A549 (cell line): ENCODE measurements around the gene FXYD3. TPM values are rescaled to one million over a fixed set of nuclear protein-coding genes. Genes with fewer than 3 reads are reported as not detected.
A peak's percentile ranks its signal among the peaks of the same experiment; 100 is the strongest.
"Not testable (repeated sequence)": the region's sequence is repeated elsewhere in the genome, so short reads cannot be mapped to it uniquely, and the experiment has no call there.

ENCODE experiments used
- ATAC-seq, 2 experiments: fragments of 200-7000 bp in 1 of 2; fragments of >200 bp in 1 of 2; cut with Nextera tagmentation in 1 of 2; cut with Tn5 transposase in 1 of 2; 3 replicates each; pipeline versions ENCODE4 v1.8.0 to v1.9.1; 2018 to 2020; ENCODE audit warnings: mild to moderate bottlenecking in 1 of 2, moderate library complexity in 1 of 2
- CTCF ChIA-PET: fragments of 300-600 bp; sonication (Branson Sonifier 250); formaldehyde crosslinking; extraction: SDS; loops from one replicate; lab custom pipeline; 2021; ENCODE audit warnings: antibody characterized with exemption, inconsistent platforms; lab: Yijun Ruan, JAX
- POLR2A ChIA-PET: fragments of 350-600 bp; formaldehyde crosslinking; extraction: SDS; loops from one replicate; lab custom pipeline; 2021; ENCODE audit warnings: antibody characterized with exemption, inconsistent platforms; lab: Yijun Ruan, JAX
- DNase-seq, 2 experiments: peaks; one replicate each; pipeline versions ENCODE4 v3.0.0 to v3.0.0-alpha.2; 2011 to 2016; ENCODE audit warnings: low read depth in 1 of 2, low spot score in 1 of 2
- FAIRE-seq: peaks from 2 replicates; lab custom pipeline; 2011; peaks lifted over from hg19 to GRCh38; lab: Jason Lieb, UNC
- H3K27ac ChIP-seq, 2 experiments: fragments of >200 bp; sonication (Bioruptor Twin); formaldehyde crosslinking; 3 replicates each; pipeline ENCODE4 v1.5.1; 2016 to 2017
- H3K4me1 ChIP-seq: fragments of >200 bp; sonication (Bioruptor Twin); formaldehyde crosslinking; 3 replicates; pipeline ENCODE4 v1.6.1; 2016
- H3K4me2 ChIP-seq: fragments of >200 bp; sonication (Bioruptor Twin); formaldehyde crosslinking; 3 replicates; pipeline ENCODE4 v1.6.1; 2016
- H3K4me3 ChIP-seq: fragments of >200 bp; sonication (Bioruptor Twin); formaldehyde crosslinking; 3 replicates; pipeline ENCODE4 v1.5.1; 2016
- H3K9me3 ChIP-seq: fragments of >200 bp; sonication (Bioruptor Twin); formaldehyde crosslinking; 3 replicates; pipeline ENCODE4 v1.6.1; 2016
- BHLHE40 ChIP-seq: IDR thresholded peaks from 2 replicates; pipeline ENCODE4 v1.6.1; 2012; ENCODE audit warnings: low read depth, low read length, inconsistent platforms
- CEBPB ChIP-seq, 2 experiments: fragments of >200 bp in 1 of 2; sonication (Bioruptor Twin) in 1 of 2; formaldehyde crosslinking in 1 of 2; IDR thresholded peaks; 2 replicates each; pipeline ENCODE4 v1.6.1; 2012 to 2016
- CHD4 ChIP-seq: fragments of 200-600 bp; sonication (generic); IDR thresholded peaks from 2 replicates; pipeline ENCODE4 v1.6.1; 2016; ENCODE audit warnings: antibody characterized with exemption, mild to moderate bottlenecking, borderline replicate concordance
- EHF ChIP-seq: fragments of 250-450 bp; sonication (Bioruptor Pico); IDR thresholded peaks from 2 replicates; pipeline ENCODE4 v1.5.0; 2020; ENCODE audit warnings: mild to moderate bottlenecking
- FOXS1 ChIP-seq: fragments of 250-450 bp; sonication (Bioruptor Pico); IDR thresholded peaks from 2 replicates; pipeline ENCODE4 v1.5.0; 2020; ENCODE audit warnings: mild to moderate bottlenecking, moderate library complexity
- HOXA7 ChIP-seq: fragments of 250-450 bp; sonication (Bioruptor Pico); IDR thresholded peaks from 2 replicates; pipeline ENCODE4 v1.5.0; 2020; ENCODE audit warnings: mild to moderate bottlenecking, moderate library complexity
- HOXB13 ChIP-seq: fragments of 250-450 bp; sonication (Bioruptor Pico); IDR thresholded peaks from 2 replicates; pipeline ENCODE4 v1.5.0; 2020; ENCODE audit warnings: low read depth, mild to moderate bottlenecking, moderate library complexity
- HOXB5 ChIP-seq: fragments of 250-450 bp; sonication (Bioruptor Pico); IDR thresholded peaks from 2 replicates; pipeline ENCODE4 v1.5.0; 2020; ENCODE audit warnings: mild to moderate bottlenecking, moderate library complexity
- JUNB ChIP-seq: fragments of >200 bp; sonication (Bioruptor Twin); formaldehyde crosslinking; IDR thresholded peaks from 2 replicates; pipeline ENCODE4 v1.6.1; 2016
- KDM5A ChIP-seq: fragments of 200-600 bp; sonication (generic); IDR thresholded peaks from 2 replicates; pipeline ENCODE4 v1.6.1; 2016; ENCODE audit warnings: antibody characterized with exemption, mild to moderate bottlenecking
- RCOR1 ChIP-seq: fragments of 150-350 bp; IDR thresholded peaks from 2 replicates; pipeline ENCODE4 v1.6.1; 2014; ENCODE audit warnings: antibody characterized with exemption, low read length, low read depth
- RFX5 ChIP-seq: fragments of 450-650 bp; IDR thresholded peaks from 2 replicates; pipeline ENCODE4 v1.7.1; 2014; ENCODE audit warnings: antibody characterized with exemption, mild to moderate bottlenecking, moderate library complexity
- TFCP2L1 ChIP-seq: fragments of 250-450 bp; sonication (Bioruptor Pico); IDR thresholded peaks from 2 replicates; pipeline ENCODE4 v1.5.0; 2021; ENCODE audit warnings: mild to moderate bottlenecking
- ZFP36 ChIP-seq: fragments of 450-650 bp; IDR thresholded peaks from 2 replicates; pipeline ENCODE4 v1.6.1; 2014; ENCODE audit warnings: borderline replicate concordance; ENCODE audit not compliant: partially characterized antibody
- WGBS: methylation state at CpG from one replicate; pipeline ENCODE4 v1.1.6; 2017; ENCODE audit errors: missing lambda C conversion rate; 5-methylcytosine and 5-hydroxymethylcytosine counted together
- polyA plus RNA-seq, 4 experiments: library from polyadenylated mRNA; depleted of rRNA in 3 of 4; stranded (reverse); fragments of >200 nt; fragmentation: RNase III in 1 of 4; extraction: RNeasy Plus Mini Kit Qiagen cat#74134 plus additional on column Dnase treatment in 1 of 4; gene quantifications; 2 replicates in 3 of 4; 3 replicates in 1 of 4; pipeline ENCODE4 v1.2.3, GENCODE V29; 2011 to 2017
- TF ChIP-seq, protein P1 (sequence below): fragments of 150-350 bp; IDR thresholded peaks from 2 replicates; pipeline ENCODE4 v1.6.1; 2014; ENCODE audit warnings: low read depth, mild to moderate bottlenecking, low read length
- TF ChIP-seq, protein P2 (sequence below): IDR thresholded peaks from 2 replicates; pipeline ENCODE4 v1.6.1; 2012; ENCODE audit warnings: low read depth, borderline replicate concordance
- TF ChIP-seq, protein P3 (sequence below): fragments of 250-450 bp; sonication (Bioruptor Pico); IDR thresholded peaks from 2 replicates; pipeline ENCODE4 v1.5.0; 2020; ENCODE audit warnings: low read depth, mild to moderate bottlenecking, moderate library complexity
- TF ChIP-seq, protein P4 (sequence below): fragments of 200-600 bp; sonication (generic); IDR thresholded peaks from 2 replicates; pipeline ENCODE4 v1.6.1; 2016; ENCODE audit warnings: antibody characterized with exemption, mild to moderate bottlenecking, moderate library complexity
- TF ChIP-seq, protein P5 (sequence below): fragments of >200 bp; sonication (Bioruptor Twin); formaldehyde crosslinking; IDR thresholded peaks from 3 replicates; pipeline ENCODE4 v1.6.1; 2016

Gene FXYD3
- polyA plus RNA-seq, 2 of the 4 experiments (the other 2 are of a cell fraction): 0.32 TPM; not detected in 1

DNA sequence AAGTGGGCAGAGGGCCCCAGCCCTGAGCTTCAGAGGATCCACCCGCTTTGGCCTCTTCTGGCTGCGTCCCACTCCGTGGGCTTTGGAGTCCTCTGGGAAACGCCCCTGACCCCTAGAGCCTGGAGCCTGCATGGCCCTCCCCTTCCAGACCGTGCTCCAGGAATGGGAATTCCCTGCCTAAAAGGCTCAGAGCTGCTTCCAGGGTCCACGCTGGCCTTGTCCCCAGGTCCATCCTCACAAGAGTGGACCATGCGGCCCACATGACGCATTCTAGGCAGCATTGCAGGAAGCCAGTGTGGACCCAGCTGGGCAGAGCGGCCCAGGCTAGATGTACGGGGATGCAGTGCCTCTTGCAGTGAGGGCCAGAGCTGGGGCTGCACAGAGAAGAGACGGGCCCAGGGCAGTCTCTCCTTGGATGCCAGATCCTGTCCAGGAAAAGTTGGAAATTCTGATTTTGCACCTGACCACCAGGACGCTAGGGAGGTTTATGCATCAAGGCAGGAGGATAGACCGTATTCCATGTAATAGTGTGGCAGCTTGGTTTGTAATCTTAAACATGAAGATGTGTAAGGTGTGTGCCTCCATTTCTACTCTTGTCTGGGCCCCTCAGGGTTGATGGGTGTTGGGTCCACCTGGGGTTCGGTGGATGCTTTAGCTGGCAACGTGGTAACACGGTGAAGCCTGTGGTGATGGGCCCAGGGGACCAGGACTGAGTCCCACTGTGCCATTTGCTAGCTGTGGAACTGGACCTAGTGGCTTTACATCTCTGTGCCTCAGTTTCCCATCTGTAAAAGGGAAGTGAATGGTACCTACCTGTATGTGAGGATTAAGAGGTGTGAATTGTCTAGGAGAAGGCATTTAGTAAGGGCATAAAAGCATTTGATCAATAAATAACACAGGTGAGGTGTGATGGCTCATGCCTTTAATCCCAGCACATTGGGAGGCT, 14.8 kb upstream of the FXYD3 start:
- H3K4me2 ChIP-seq: no peak overlapping the region
- FAIRE-seq (no peak), ATAC-seq (peak; percentile 21 to 37; a peak in 3 of 6 replicates), DNase-seq (peak in 1 of 2 experiments; percentile 37)
- ChIA-PET CTCF (interaction anchor here (0.5 to 6.9 kb wide), 15 partner anchors 9 to 872 kb away, joined by 3 to 67 read pairs (median 4); partner anchors contain the start of genes FXYD3, FXYD7 and ZNF792), POLR2A (interaction anchor here (0.5 kb wide), 1 partner anchor 70 kb away, joined by 4 read pairs; no protein-coding TSS in a partner anchor)
- 63% methylated on average over 16 of the region's 16 CpGs for WGBS
- no peak for TF ChIP-seq JUNB
- TF ChIP-seq TFCP2L1: no peak
- TF ChIP-seq, protein P1, sequence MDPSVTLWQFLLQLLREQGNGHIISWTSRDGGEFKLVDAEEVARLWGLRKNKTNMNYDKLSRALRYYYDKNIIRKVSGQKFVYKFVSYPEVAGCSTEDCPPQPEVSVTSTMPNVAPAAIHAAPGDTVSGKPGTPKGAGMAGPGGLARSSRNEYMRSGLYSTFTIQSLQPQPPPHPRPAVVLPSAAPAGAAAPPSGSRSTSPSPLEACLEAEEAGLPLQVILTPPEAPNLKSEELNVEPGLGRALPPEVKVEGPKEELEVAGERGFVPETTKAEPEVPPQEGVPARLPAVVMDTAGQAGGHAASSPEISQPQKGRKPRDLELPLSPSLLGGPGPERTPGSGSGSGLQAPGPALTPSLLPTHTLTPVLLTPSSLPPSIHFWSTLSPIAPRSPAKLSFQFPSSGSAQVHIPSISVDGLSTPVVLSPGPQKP: no peak
- TF ChIP-seq, protein P2, sequence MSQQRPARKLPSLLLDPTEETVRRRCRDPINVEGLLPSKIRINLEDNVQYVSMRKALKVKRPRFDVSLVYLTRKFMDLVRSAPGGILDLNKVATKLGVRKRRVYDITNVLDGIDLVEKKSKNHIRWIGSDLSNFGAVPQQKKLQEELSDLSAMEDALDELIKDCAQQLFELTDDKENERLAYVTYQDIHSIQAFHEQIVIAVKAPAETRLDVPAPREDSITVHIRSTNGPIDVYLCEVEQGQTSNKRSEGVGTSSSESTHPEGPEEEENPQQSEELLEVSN: no peak
- TF ChIP-seq, protein P3, sequence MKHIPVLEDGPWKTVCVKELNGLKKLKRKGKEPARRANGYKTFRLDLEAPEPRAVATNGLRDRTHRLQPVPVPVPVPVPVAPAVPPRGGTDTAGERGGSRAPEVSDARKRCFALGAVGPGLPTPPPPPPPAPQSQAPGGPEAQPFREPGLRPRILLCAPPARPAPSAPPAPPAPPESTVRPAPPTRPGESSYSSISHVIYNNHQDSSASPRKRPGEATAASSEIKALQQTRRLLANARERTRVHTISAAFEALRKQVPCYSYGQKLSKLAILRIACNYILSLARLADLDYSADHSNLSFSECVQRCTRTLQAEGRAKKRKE (CRISPR knock-in tag): no peak
- no peak for TF ChIP-seq BHLHE40
- no peak for TF ChIP-seq HOXA7 (CRISPR knock-in tag)
- no peak for TF ChIP-seq HOXB5 (CRISPR knock-in tag)
- no peak overlapping the region for H3K27ac ChIP-seq
- no peaks in the 10 kb centered on the region for H3K9me3 ChIP-seq
- no peaks in the 10 kb centered on the region for H3K4me1 ChIP-seq
- H3K4me3 ChIP-seq: no peak overlapping the region

DNA sequence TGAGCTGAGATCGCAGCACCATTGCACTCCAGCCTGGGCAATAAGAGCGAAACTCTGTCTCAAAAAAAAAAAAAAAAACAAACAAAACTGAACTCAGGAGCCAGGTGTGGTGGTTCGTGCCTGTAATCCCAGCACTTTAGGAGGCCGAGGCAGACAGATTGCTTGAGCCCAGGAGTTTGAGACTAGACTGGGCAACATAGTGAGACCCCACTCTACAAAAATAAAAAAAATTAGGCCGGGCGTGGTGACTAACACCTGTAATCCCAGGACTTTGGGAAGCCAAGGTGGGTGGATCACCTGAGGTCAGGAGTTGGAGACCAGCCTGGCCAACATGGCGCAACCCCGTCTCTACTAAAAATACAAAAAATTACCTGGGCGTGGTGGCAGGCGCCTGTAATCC, 13.7 kb upstream of the FXYD3 start:
- CTCF ChIA-PET: interaction anchor here (0.7 to 6.9 kb wide), 6 partner anchors 10 to 52 kb away, joined by 3 to 67 read pairs (median 14); partner anchors contain the start of gene FXYD3
- DNase-seq, ATAC-seq, POLR2A ChIA-PET, H3K4me1 ChIP-seq, H3K27ac ChIP-seq, FAIRE-seq, H3K4me3 ChIP-seq, H3K9me3 ChIP-seq, H3K4me2 ChIP-seq: not testable (repeated sequence)
- 80% methylated on average over 10 of the region's 10 CpGs for WGBS

DNA sequence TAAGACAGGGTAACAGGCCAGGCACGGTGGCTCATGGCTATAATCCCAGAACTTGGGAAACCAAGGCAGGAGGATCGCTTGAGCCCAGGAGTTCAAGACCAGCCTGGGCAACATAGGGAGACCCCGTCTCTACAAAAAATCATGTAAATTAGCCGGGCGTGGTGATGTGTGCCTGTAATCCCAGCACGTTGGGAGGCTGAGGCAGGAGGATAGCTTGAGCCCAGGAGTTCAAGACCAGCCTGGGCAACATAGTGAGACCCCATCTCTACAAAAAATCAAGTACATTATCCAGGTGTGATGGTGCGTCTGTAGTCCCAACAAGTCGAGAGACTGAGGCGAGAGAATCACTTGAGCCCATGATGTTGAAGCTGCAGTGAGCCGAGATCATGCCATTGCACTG, 12.0 kb upstream of the FXYD3 start:
- POLR2A ChIA-PET, H3K9me3 ChIP-seq, FAIRE-seq, H3K27ac ChIP-seq, DNase-seq, ATAC-seq, H3K4me3 ChIP-seq, H3K4me1 ChIP-seq, H3K4me2 ChIP-seq: not testable (repeated sequence)
- CTCF ChIA-PET: interaction anchor here (0.9 to 2.4 kb wide), 6 partner anchors 11 to 363 kb away, joined by 3 to 9 read pairs (median 5); no protein-coding TSS in a partner anchor
- 55% methylated on average over 10 of the region's 10 CpGs for WGBS

DNA sequence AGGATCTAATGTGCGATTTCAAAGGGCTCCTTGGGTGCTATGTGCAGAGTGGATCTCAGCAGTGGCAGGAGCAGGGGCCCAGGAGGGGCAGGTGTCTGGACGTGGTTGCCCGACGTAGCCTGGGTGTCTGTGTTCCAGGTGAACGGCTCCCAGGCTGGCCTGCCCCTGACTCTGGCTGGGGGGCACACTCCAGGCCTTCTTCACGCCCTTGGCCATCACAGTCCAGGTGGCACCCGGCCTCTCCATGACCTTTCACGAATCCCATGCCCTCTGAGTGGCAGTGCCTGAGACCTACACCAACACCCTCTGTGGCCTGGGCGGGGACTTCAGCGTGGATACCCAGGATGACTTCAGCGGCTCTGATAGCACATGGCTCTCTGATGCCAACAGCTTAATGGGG, 11.3 kb upstream of the FXYD3 start:
- DNase-seq (no peak), FAIRE-seq (no peak), ATAC-seq (peak in 1 of 2 experiments; percentile 13; a peak in 1 of 6 replicates)
- POLR2A ChIA-PET: no interaction called here
- H3K27ac ChIP-seq: no peak overlapping the region
- H3K4me2 ChIP-seq: no peak overlapping the region
- WGBS: 65% methylated on average over 11 of the region's 11 CpGs
- H3K9me3 ChIP-seq: peaks cover 6% of the 10 kb centered on the region; the same call in 1 of the 3 replicates
- H3K4me3 ChIP-seq: no peak overlapping the region
- H3K4me1 ChIP-seq: peaks cover under 1% of the 10 kb centered on the region; the same call in 1 of the 3 replicates
- CTCF ChIA-PET: interaction anchor here (0.9 to 2.4 kb wide), 8 partner anchors 11 to 465 kb away, joined by 3 to 9 read pairs (median 4); no protein-coding TSS in a partner anchor
- TF ChIP-seq, protein P4, sequence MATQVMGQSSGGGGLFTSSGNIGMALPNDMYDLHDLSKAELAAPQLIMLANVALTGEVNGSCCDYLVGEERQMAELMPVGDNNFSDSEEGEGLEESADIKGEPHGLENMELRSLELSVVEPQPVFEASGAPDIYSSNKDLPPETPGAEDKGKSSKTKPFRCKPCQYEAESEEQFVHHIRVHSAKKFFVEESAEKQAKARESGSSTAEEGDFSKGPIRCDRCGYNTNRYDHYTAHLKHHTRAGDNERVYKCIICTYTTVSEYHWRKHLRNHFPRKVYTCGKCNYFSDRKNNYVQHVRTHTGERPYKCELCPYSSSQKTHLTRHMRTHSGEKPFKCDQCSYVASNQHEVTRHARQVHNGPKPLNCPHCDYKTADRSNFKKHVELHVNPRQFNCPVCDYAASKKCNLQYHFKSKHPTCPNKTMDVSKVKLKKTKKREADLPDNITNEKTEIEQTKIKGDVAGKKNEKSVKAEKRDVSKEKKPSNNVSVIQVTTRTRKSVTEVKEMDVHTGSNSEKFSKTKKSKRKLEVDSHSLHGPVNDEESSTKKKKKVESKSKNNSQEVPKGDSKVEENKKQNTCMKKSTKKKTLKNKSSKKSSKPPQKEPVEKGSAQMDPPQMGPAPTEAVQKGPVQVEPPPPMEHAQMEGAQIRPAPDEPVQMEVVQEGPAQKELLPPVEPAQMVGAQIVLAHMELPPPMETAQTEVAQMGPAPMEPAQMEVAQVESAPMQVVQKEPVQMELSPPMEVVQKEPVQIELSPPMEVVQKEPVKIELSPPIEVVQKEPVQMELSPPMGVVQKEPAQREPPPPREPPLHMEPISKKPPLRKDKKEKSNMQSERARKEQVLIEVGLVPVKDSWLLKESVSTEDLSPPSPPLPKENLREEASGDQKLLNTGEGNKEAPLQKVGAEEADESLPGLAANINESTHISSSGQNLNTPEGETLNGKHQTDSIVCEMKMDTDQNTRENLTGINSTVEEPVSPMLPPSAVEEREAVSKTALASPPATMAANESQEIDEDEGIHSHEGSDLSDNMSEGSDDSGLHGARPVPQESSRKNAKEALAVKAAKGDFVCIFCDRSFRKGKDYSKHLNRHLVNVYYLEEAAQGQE: no peak
- TF ChIP-seq RFX5 (no peak), HOXB13 (no peak), EHF (CRISPR knock-in tag) (no peak), HOXA7 (CRISPR knock-in tag) (no peak), CHD4 (no peak), FOXS1 (CRISPR knock-in tag) (no peak), KDM5A (no peak), RCOR1 (no peak), ZFP36 (no peak), CEBPB (IDR thresholded peaks at IDR 0.05) (no peak)
- TF ChIP-seq, protein P5, sequence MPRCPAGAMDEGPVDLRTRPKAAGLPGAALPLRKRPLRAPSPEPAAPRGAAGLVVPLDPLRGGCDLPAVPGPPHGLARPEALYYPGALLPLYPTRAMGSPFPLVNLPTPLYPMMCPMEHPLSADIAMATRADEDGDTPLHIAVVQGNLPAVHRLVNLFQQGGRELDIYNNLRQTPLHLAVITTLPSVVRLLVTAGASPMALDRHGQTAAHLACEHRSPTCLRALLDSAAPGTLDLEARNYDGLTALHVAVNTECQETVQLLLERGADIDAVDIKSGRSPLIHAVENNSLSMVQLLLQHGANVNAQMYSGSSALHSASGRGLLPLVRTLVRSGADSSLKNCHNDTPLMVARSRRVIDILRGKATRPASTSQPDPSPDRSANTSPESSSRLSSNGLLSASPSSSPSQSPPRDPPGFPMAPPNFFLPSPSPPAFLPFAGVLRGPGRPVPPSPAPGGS: no peak
